HL-60 (cell line): Measurements from ENCODE around the gene ADAMTS7.
"Not testable (repeated sequence)": the region's sequence is repeated elsewhere in the genome, so short reads cannot be mapped to it uniquely, and the experiment has no call there.

ENCODE experiments used
- DNase-seq, 2 experiments: peaks; one replicate each; pipeline ENCODE4 v3.0.0-alpha.2; 2010 to 2020; ENCODE audit warnings: low read depth in 1 of 2, low spot score in 1 of 2
- H3K27ac ChIP-seq: fragments of 250-450 bp; sonication (Bioruptor Pico); replicated peaks from 2 replicates; pipeline ENCODE4 v1.5.1; 2020; ENCODE audit warnings: mild to moderate bottlenecking, moderate library complexity
- H3K27me3 ChIP-seq: fragments of 250-450 bp; sonication (Bioruptor Pico); 2 replicates; pipeline ENCODE4 v1.5.1; 2021; ENCODE audit warnings: mild to moderate bottlenecking, moderate library complexity; ENCODE audit not compliant: insufficient read depth, poor library complexity, severe bottlenecking
- H3K4me3 ChIP-seq: replicated peaks from 2 replicates; pipeline ENCODE4 v1.5.1; 2011; ENCODE audit warnings: mild to moderate bottlenecking, control low read depth, low read length; ENCODE audit not compliant: insufficient read depth
- CTCF ChIP-seq: IDR thresholded peaks from one replicate; pipeline ENCODE4 v1.5.1; 2011; ENCODE audit warnings: low read length, control low read depth, inconsistent platforms; ENCODE audit not compliant: insufficient read depth
- GABPA ChIP-seq: IDR thresholded peaks from 2 replicates; pipeline ENCODE4 v1.6.1; 2012; ENCODE audit warnings: low read depth
- POLR2AphosphoS5 ChIP-seq: IDR thresholded peaks from 2 replicates; pipeline ENCODE4 v1.6.1; 2012; ENCODE audit warnings: low read depth
- REST ChIP-seq: IDR thresholded peaks from 2 replicates; pipeline ENCODE4 v1.6.1; 2012; ENCODE audit warnings: low read depth; ENCODE audit not compliant: insufficient replicate concordance
- SPI1 ChIP-seq: IDR thresholded peaks from 2 replicates; pipeline ENCODE4 v1.6.1; 2012; ENCODE audit warnings: low read depth, mild to moderate bottlenecking, borderline replicate concordance

The ADAMTS7 gene

GRCh38 chr15:78778422-78778821 lies 32.8 kb downstream of the ADAMTS7 start:
- DNase-seq, result no peak
- no peak overlapping the region for H3K27ac ChIP-seq
- H3K27me3 ChIP-seq, result no peaks in the 10 kb centered on the region
- no peak overlapping the region for H3K4me3 ChIP-seq
- TF ChIP-seq POLR2AphosphoS5 (no peak), SPI1 (no peak), CTCF (no peak), REST (no peak), GABPA (no peak)

GRCh38 chr15:78777953-78778345 lies 33.3 kb downstream of the ADAMTS7 start:
- not testable (repeated sequence) for H3K27ac ChIP-seq, H3K27me3 ChIP-seq, H3K4me3 ChIP-seq, DNase-seq

- H3K27ac ChIP-seq, H3K4me3 ChIP-seq, H3K27me3 ChIP-seq, DNase-seq: not testable (repeated sequence)
These were observed 33.8 kb downstream of the ADAMTS7 start for GRCh38 chr15:78777290-78777952.

GRCh38 chr15:78776046-78776925 lies 35.0 kb downstream of the ADAMTS7 start:
- not testable (repeated sequence) for DNase-seq, H3K27me3 ChIP-seq, H3K27ac ChIP-seq, H3K4me3 ChIP-seq

- TF ChIP-seq SPI1, result no peak
- TF ChIP-seq CTCF, result no peak
- TF ChIP-seq GABPA, result no peak
- TF ChIP-seq POLR2AphosphoS5, result no peak
- no peak for TF ChIP-seq REST
- no peak overlapping the region for H3K4me3 ChIP-seq
- no peak for DNase-seq
- no peaks in the 10 kb centered on the region for H3K27me3 ChIP-seq
- no peak overlapping the region for H3K27ac ChIP-seq
These were observed 35.8 kb downstream of the ADAMTS7 start for GRCh38 chr15:78775472-78775871.

GRCh38 chr15:78774451-78774990 lies 36.7 kb downstream of the ADAMTS7 start:
- DNase-seq, H3K27ac ChIP-seq: not testable (repeated sequence)

GRCh38 chr15:78773765-78774450 lies 37.4 kb downstream of the ADAMTS7 start:
- H3K27ac ChIP-seq, H3K27me3 ChIP-seq, H3K4me3 ChIP-seq, DNase-seq: not testable (repeated sequence)

More at GRCh38 chr15:78774451-78774990, 36.7 kb downstream of the ADAMTS7 start:
- H3K4me3 ChIP-seq, H3K27me3 ChIP-seq: not testable (repeated sequence)
